Central memory CD8-positive, alpha-beta T cell (primary cell): ENCODE results near the gene PLA2G4A.

Experiments used
- ATAC-seq: fragments of 150-1000 bp; cut with Tn5 transposase; replicated peaks from 2 replicates; pipeline ENCODE4 v1.10.0; 2022; ENCODE audit warnings: mild to moderate bottlenecking, moderate FRiP score, moderate number of reproducible peaks; ENCODE audit not compliant: poor library complexity, severe bottlenecking; ENCODE audit errors: extremely low read depth
- DNase-seq, 2 donors: peaks; one replicate each; pipeline ENCODE4 v3.0.0; 2021; ENCODE audit warnings: low spot score in 2 of 2
- H3K27ac Mint-ChIP-seq: one replicate; pipeline ENCODE4 v1.8.0; 2022; ENCODE audit warnings: low read depth, mild to moderate bottlenecking, moderate library complexity, mixed read lengths
- H3K27me3 Mint-ChIP-seq: one replicate; pipeline ENCODE4 v1.8.0; 2022; ENCODE audit warnings: mixed read lengths
- H3K36me3 Mint-ChIP-seq: one replicate; pipeline ENCODE4 v1.8.0; 2022; ENCODE audit warnings: mild to moderate bottlenecking, moderate library complexity, mixed read lengths; ENCODE audit not compliant: insufficient read depth
- H3K4me1 Mint-ChIP-seq: one replicate; pipeline ENCODE4 v1.8.0; 2022; ENCODE audit warnings: mixed read lengths
- H3K4me3 Mint-ChIP-seq: one replicate; pipeline ENCODE4 v1.8.0; 2022; ENCODE audit warnings: mild to moderate bottlenecking, moderate library complexity, mixed read lengths
- H3K9me3 Mint-ChIP-seq: one replicate; pipeline ENCODE4 v1.8.0; 2022; ENCODE audit warnings: mixed read lengths

PLA2G4A gene

GRCh38 chr1:186978596-186979556 lies 150.1 kb downstream of the PLA2G4A start:
- DNase-seq (no peak), ATAC-seq (no peak)
- no peaks in the 10 kb centered on the region for H3K36me3 Mint-ChIP-seq
- no peak overlapping the region for H3K4me3 Mint-ChIP-seq
- no peak overlapping the region for H3K27ac Mint-ChIP-seq
- no peaks in the 10 kb centered on the region for H3K4me1 Mint-ChIP-seq
- no peaks in the 10 kb centered on the region for H3K9me3 Mint-ChIP-seq
- H3K27me3 Mint-ChIP-seq, result no peaks in the 10 kb centered on the region

- Mint-ChIP-seq H3K27me3 (no peaks in the 10 kb centered on the region), H3K9me3 (no peaks in the 10 kb centered on the region), H3K27ac (no peak overlapping the region), H3K4me1 (no peaks in the 10 kb centered on the region), H3K36me3 (no peaks in the 10 kb centered on the region), H3K4me3 (no peak overlapping the region)
- no peak for ATAC-seq
- no peak for DNase-seq
These were observed 151.7 kb downstream of the PLA2G4A start for GRCh38 chr1:186980400-186980799.

GRCh38 chr1:186982116-186982515 lies 153.4 kb downstream of the PLA2G4A start:
- Mint-ChIP-seq H3K4me1 (no peaks in the 10 kb centered on the region), H3K27ac (no peak overlapping the region), H3K36me3 (no peaks in the 10 kb centered on the region), H3K9me3 (no peaks in the 10 kb centered on the region), H3K4me3 (no peak overlapping the region), H3K27me3 (no peaks in the 10 kb centered on the region)
- no peak for ATAC-seq
- no peak for DNase-seq

GRCh38 chr1:186983327-186983726 lies 154.6 kb downstream of the PLA2G4A start:
- DNase-seq (no peak), ATAC-seq (no peak)
- no peaks in the 10 kb centered on the region for H3K4me1 Mint-ChIP-seq
- no peaks in the 10 kb centered on the region for H3K27me3 Mint-ChIP-seq
- H3K36me3 Mint-ChIP-seq, result no peaks in the 10 kb centered on the region
- no peak overlapping the region for H3K4me3 Mint-ChIP-seq
- H3K27ac Mint-ChIP-seq, result no peak overlapping the region
- H3K9me3 Mint-ChIP-seq, result no peaks in the 10 kb centered on the region

GRCh38 chr1:186984959-186985358 lies 156.2 kb downstream of the PLA2G4A start:
- no peak for DNase-seq
- H3K27ac Mint-ChIP-seq, result no peak overlapping the region
- no peaks in the 10 kb centered on the region for H3K27me3 Mint-ChIP-seq
- no peaks in the 10 kb centered on the region for H3K36me3 Mint-ChIP-seq
- no peak for ATAC-seq
- no peaks in the 10 kb centered on the region for H3K4me1 Mint-ChIP-seq
- H3K9me3 Mint-ChIP-seq, result no peaks in the 10 kb centered on the region
- no peak overlapping the region for H3K4me3 Mint-ChIP-seq

- no peak for ATAC-seq
These were observed 157.2 kb downstream of the PLA2G4A start for GRCh38 chr1:186985889-186986491.

GRCh38 chr1:186987065-186987464 lies 158.3 kb downstream of the PLA2G4A start:
- Mint-ChIP-seq H3K36me3 (no peaks in the 10 kb centered on the region), H3K4me3 (no peak overlapping the region), H3K9me3 (no peaks in the 10 kb centered on the region), H3K4me1 (no peaks in the 10 kb centered on the region), H3K27me3 (no peaks in the 10 kb centered on the region), H3K27ac (no peak overlapping the region)
- DNase-seq, result no peak
- ATAC-seq, result no peak

More at GRCh38 chr1:186985889-186986491, 157.2 kb downstream of the PLA2G4A start:
- Mint-ChIP-seq H3K4me3 (no peak overlapping the region), H3K4me1 (no peaks in the 10 kb centered on the region), H3K36me3 (no peaks in the 10 kb centered on the region), H3K27me3 (no peaks in the 10 kb centered on the region), H3K27ac (no peak overlapping the region), H3K9me3 (no peaks in the 10 kb centered on the region)
- DNase-seq, result no peak

GRCh38 chr1:186987769-186988168 lies 159.0 kb downstream of the PLA2G4A start:
- no peaks in the 10 kb centered on the region for H3K27me3 Mint-ChIP-seq
- H3K4me3 Mint-ChIP-seq, result no peak overlapping the region
- no peak for ATAC-seq
- no peak for DNase-seq
- H3K27ac Mint-ChIP-seq, result no peak overlapping the region
- H3K4me1 Mint-ChIP-seq, result no peaks in the 10 kb centered on the region
- H3K36me3 Mint-ChIP-seq, result no peaks in the 10 kb centered on the region
- H3K9me3 Mint-ChIP-seq, result no peaks in the 10 kb centered on the region

- Mint-ChIP-seq H3K4me3 (no peak overlapping the region), H3K9me3 (no peaks in the 10 kb centered on the region), H3K36me3 (no peaks in the 10 kb centered on the region), H3K27ac (no peak overlapping the region), H3K27me3 (no peaks in the 10 kb centered on the region), H3K4me1 (no peaks in the 10 kb centered on the region)
- DNase-seq (no peak), ATAC-seq (no peak)
These were observed 165.2 kb downstream of the PLA2G4A start for GRCh38 chr1:186993996-186994395.

- no peak overlapping the region for H3K27ac Mint-ChIP-seq
These were observed 166.1 kb downstream of the PLA2G4A start for GRCh38 chr1:186994897-186995296.

GRCh38 chr1:186996816-186997215 lies 168.1 kb downstream of the PLA2G4A start:
- H3K9me3 Mint-ChIP-seq, result no peaks in the 10 kb centered on the region
- no peak overlapping the region for H3K27ac Mint-ChIP-seq
- DNase-seq, result no peak
- H3K27me3 Mint-ChIP-seq, result no peaks in the 10 kb centered on the region
- H3K4me3 Mint-ChIP-seq, result no peak overlapping the region
- H3K36me3 Mint-ChIP-seq, result no peaks in the 10 kb centered on the region
- no peaks in the 10 kb centered on the region for H3K4me1 Mint-ChIP-seq
- ATAC-seq, result no peak

More at GRCh38 chr1:186994897-186995296, 166.1 kb downstream of the PLA2G4A start:
- Mint-ChIP-seq H3K27me3 (no peaks in the 10 kb centered on the region), H3K4me1 (no peaks in the 10 kb centered on the region), H3K36me3 (no peaks in the 10 kb centered on the region), H3K4me3 (no peak overlapping the region), H3K9me3 (no peaks in the 10 kb centered on the region)
- DNase-seq, result no peak
- no peak for ATAC-seq

GRCh38 chr1:186997877-186998276 lies 169.1 kb downstream of the PLA2G4A start:
- H3K4me1 Mint-ChIP-seq, result no peaks in the 10 kb centered on the region
- H3K27me3 Mint-ChIP-seq, result no peaks in the 10 kb centered on the region
- no peak overlapping the region for H3K4me3 Mint-ChIP-seq
- no peak for ATAC-seq
- no peaks in the 10 kb centered on the region for H3K36me3 Mint-ChIP-seq
- no peak for DNase-seq
- no peaks in the 10 kb centered on the region for H3K9me3 Mint-ChIP-seq
- H3K27ac Mint-ChIP-seq, result no peak overlapping the region

GRCh38 chr1:186999506-186999905 lies 170.8 kb downstream of the PLA2G4A start:
- Mint-ChIP-seq H3K27me3 (no peaks in the 10 kb centered on the region), H3K36me3 (no peaks in the 10 kb centered on the region), H3K27ac (no peak overlapping the region), H3K9me3 (no peaks in the 10 kb centered on the region), H3K4me1 (no peaks in the 10 kb centered on the region), H3K4me3 (no peak overlapping the region)
- DNase-seq, result no peak
- no peak for ATAC-seq
